PC-3 (cell line): ENCODE data around the gene MAU2.

ENCODE experiments used
- EZH2 ChIP-seq: fragments of 300-600 bp; sonication (generic); IDR thresholded peaks from one replicate; pipeline ENCODE4 v1.6.1; 2017; ENCODE audit warnings: antibody characterized with exemption, mild to moderate bottlenecking, low read length; ENCODE audit not compliant: unreplicated experiment
- EZH2phosphoT487 ChIP-seq: fragments of 300-600 bp; sonication (generic); IDR thresholded peaks from 2 replicates; pipeline ENCODE4 v1.6.1; 2018; ENCODE audit warnings: mild to moderate bottlenecking, antibody characterized with exemption, low read length, borderline replicate concordance
- TF ChIP-seq, protein P1 (sequence below): fragments of 300-600 bp; sonication (generic); conservative IDR thresholded peaks from 2 replicates; pipeline ENCODE4 v1.5.1; 2017; ENCODE audit warnings: antibody characterized with exemption, low read depth, mild to moderate bottlenecking, low read length

DNA sequence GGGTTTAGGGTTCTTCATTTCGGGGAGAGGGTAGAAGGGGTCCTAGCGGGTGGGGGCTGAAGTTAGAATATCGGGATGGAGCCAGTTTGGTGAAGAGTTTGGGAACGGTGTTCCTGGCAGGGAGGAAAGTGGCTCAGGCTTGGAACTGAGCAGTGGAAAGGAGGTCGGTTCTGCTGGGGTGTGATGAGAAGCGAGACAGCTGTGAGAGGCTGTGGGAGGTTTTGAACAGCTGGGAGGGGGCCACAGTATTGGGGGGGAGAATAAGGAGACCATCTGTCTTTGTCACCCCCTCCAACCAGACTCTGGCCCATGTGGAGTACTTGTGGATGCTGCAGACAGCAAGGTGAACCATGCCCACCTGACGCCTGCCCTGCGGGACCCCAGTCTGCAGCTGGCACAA lies 46.5 kb upstream of the MAU2 start:
- TF ChIP-seq, protein P1, sequence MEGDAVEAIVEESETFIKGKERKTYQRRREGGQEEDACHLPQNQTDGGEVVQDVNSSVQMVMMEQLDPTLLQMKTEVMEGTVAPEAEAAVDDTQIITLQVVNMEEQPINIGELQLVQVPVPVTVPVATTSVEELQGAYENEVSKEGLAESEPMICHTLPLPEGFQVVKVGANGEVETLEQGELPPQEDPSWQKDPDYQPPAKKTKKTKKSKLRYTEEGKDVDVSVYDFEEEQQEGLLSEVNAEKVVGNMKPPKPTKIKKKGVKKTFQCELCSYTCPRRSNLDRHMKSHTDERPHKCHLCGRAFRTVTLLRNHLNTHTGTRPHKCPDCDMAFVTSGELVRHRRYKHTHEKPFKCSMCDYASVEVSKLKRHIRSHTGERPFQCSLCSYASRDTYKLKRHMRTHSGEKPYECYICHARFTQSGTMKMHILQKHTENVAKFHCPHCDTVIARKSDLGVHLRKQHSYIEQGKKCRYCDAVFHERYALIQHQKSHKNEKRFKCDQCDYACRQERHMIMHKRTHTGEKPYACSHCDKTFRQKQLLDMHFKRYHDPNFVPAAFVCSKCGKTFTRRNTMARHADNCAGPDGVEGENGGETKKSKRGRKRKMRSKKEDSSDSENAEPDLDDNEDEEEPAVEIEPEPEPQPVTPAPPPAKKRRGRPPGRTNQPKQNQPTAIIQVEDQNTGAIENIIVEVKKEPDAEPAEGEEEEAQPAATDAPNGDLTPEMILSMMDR = no peak
- TF ChIP-seq EZH2 = no peak
- TF ChIP-seq EZH2phosphoT487 = no peak
